ENCODE results near the gene CYP2D6. TPM values are rescaled to one million over a fixed set of nuclear protein-coding genes. Genes with fewer than 3 reads are reported as not detected.

The CYP2D6 gene
- 0.40 to 0.91 TPM (median 0.55 TPM) in 5 replicates for total RNA-seq (2022; extraction: Qiagen RNA extraction; ENCODE audit: low read depth)

GRCh38 chr22:42130639-42131431 lies at the start of gene CYP2D6:
CYP2D6 (minus strand) TSS chr22:42130810; CDS start chr22:42130791, 19 bp downstream.

GRCh38 chr22:42090596-42091454 lies 39.8 kb downstream of the CYP2D6 start, which contains the start of gene NDUFA6:
NDUFA6 (minus strand) TSS chr22:42090772; CDS start chr22:42090744, 28 bp downstream.

GRCh38 chr22:42079319-42080251 lies 51.0 kb downstream of the CYP2D6 start, which contains the start of gene SMDT1:
SMDT1 (plus strand) TSS chr22:42079700; CDS start chr22:42079769, 69 bp downstream.

Other genes starting within 250 kb of the CYP2D6 start
- 0.21 to 0.40 TPM (median 0.27 TPM) in 4 of 5 replicates, not detected in the other for gene SHISA8, start 215.7 kb downstream of the CYP2D6 start, total RNA-seq (2022; extraction: Qiagen RNA extraction; ENCODE audit: low read depth)
- 0.15 to 0.29 TPM (median 0.22 TPM) in 5 replicates for gene TNFRSF13C, start 204.0 kb downstream of the CYP2D6 start, total RNA-seq (2022; extraction: Qiagen RNA extraction; ENCODE audit: low read depth)
- gene CENPM, start 183.7 kb downstream of the CYP2D6 start, total RNA-seq (2022; extraction: Qiagen RNA extraction; ENCODE audit: low read depth) = 29.6 to 42.1 TPM (median 36.4 TPM) in 5 replicates
- 0.72 to 1.3 TPM (median 1.0 TPM) in 5 replicates for gene SEPTIN3, start 161.4 kb downstream of the CYP2D6 start, total RNA-seq (2022; extraction: Qiagen RNA extraction; ENCODE audit: low read depth)
- 0.30 TPM in 1 of 5 replicates, not detected in the others for gene WBP2NL, start 132.0 kb downstream of the CYP2D6 start, total RNA-seq (2022; extraction: Qiagen RNA extraction; ENCODE audit: low read depth)
- 6.1 to 7.4 TPM (median 6.6 TPM) in 5 replicates for gene NAGA, start 60.0 kb downstream of the CYP2D6 start, total RNA-seq (2022; extraction: Qiagen RNA extraction; ENCODE audit: low read depth)
- gene PHETA2, start 56.6 kb downstream of the CYP2D6 start, total RNA-seq (2022; extraction: Qiagen RNA extraction; ENCODE audit: low read depth) = not detected in 5 replicates
- 23.7 to 49.4 TPM (median 40.9 TPM) in 5 replicates for gene SMDT1, start 51.1 kb downstream of the CYP2D6 start, total RNA-seq (2022; extraction: Qiagen RNA extraction; ENCODE audit: low read depth)
- 60.8 to 71.7 TPM (median 67.1 TPM) in 5 replicates for gene NDUFA6, start 40.0 kb downstream of the CYP2D6 start, total RNA-seq (2022; extraction: Qiagen RNA extraction; ENCODE audit: low read depth)
- gene TCF20, start 139.8 kb upstream of the CYP2D6 start, total RNA-seq (2022; extraction: Qiagen RNA extraction; ENCODE audit: low read depth) = 10.9 to 15.4 TPM (median 13.5 TPM) in 5 replicates